OCI-LY3 (cell line): ENCODE data around the gene BCL11A.

ENCODE experiments used
- H2AFZ ChIP-seq: fragments of 200-600, 300-600 bp; shearing (Covaris generic); 2 replicates; pipeline ENCODE4 v1.6.0; 2014; ENCODE audit warnings: antibody characterized with exemption, low read depth, low read length
- H3K27ac ChIP-seq: fragments of 200-600, 300-600 bp; sonication (generic); 2 replicates; pipeline ENCODE4 v1.5.1; 2014; ENCODE audit warnings: mild to moderate bottlenecking, low read length, moderate library complexity, mixed read lengths
- H3K27me3 ChIP-seq: fragments of 200-600, 300-600 bp; sonication (generic); 2 replicates; pipeline ENCODE4 v1.6.1; 2014; ENCODE audit warnings: low read depth, low read length, mixed read lengths
- H3K36me3 ChIP-seq: fragments of 200-600, 300-600 bp; sonication (generic); replicated peaks from 2 replicates; pipeline ENCODE3; 2014; ENCODE audit warnings: low read depth, low read length, mixed read lengths
- H3K4me1 ChIP-seq: fragments of 300-600, 200-600 bp; sonication (generic); 2 replicates; pipeline ENCODE4 v1.6.1; 2014; ENCODE audit warnings: low read length, mixed read lengths
- H3K4me2 ChIP-seq: fragments of 200-600, 300-600 bp; sonication (generic); 2 replicates; pipeline ENCODE4 v1.6.1; 2014; ENCODE audit warnings: low read length, mixed read lengths
- H3K4me3 ChIP-seq: fragments of 300-600, 200-600 bp; sonication (generic); 2 replicates; pipeline ENCODE4 v1.5.1; 2014; ENCODE audit warnings: antibody characterized with exemption, mild to moderate bottlenecking, low read length, moderate library complexity
- H3K79me2 ChIP-seq: fragments of 300-600, 200-600 bp; shearing (Covaris generic); 2 replicates; pipeline ENCODE4 v1.6.1; 2014; ENCODE audit warnings: mild to moderate bottlenecking, low read length, mixed read lengths
- H3K9ac ChIP-seq: fragments of 300-600, 200-600 bp; shearing (Covaris generic); 2 replicates; pipeline ENCODE4 v1.6.0; 2014; ENCODE audit warnings: mild to moderate bottlenecking, low read length, moderate library complexity
- H3K9me3 ChIP-seq: fragments of 200-600, 300-600 bp; shearing (Covaris generic); 2 replicates; pipeline ENCODE4 v1.6.1; 2014; ENCODE audit warnings: low read length, mixed read lengths; ENCODE audit not compliant: insufficient read depth
- H4K20me1 ChIP-seq: fragments of 200-600, 300-600 bp; sonication (generic); 2 replicates; pipeline ENCODE4 v1.6.1; 2016; ENCODE audit warnings: low read length, mixed read lengths; ENCODE audit not compliant: insufficient read depth
- CTCF ChIP-seq: fragments of 200-600, 300-600 bp; sonication (generic); IDR thresholded peaks from 2 replicates; pipeline ENCODE4 v1.5.1; 2014; ENCODE audit warnings: antibody characterized with exemption, low read length, low read depth
- EZH2phosphoT487 ChIP-seq: fragments of 200-600 bp; shearing (Covaris generic); IDR thresholded peaks from 2 replicates; pipeline ENCODE4 v1.6.1; 2018; ENCODE audit warnings: antibody characterized with exemption, mixed run types, low read depth

Gene BCL11A

GRCh38 chr2:60527762-60528161, 25.7 kb downstream of the BCL11A start:
- Histone ChIP-seq H2AFZ (no peak overlapping the region), H3K9ac (no peak overlapping the region), H3K36me3 (peaks cover 78% of the 10 kb centered on the region), H3K79me2 (peaks cover 100% of the 10 kb centered on the region), H4K20me1 (peaks cover 98% of the 10 kb centered on the region), H3K27ac (no peak overlapping the region), H3K27me3 (no peaks in the 10 kb centered on the region), H3K4me2 (no peak overlapping the region), H3K4me3 (no peak overlapping the region), H3K9me3 (no peaks in the 10 kb centered on the region), H3K4me1 (peaks cover 90% of the 10 kb centered on the region)
- no peak for TF ChIP-seq EZH2phosphoT487
- no peak for TF ChIP-seq CTCF

GRCh38 chr2:60526623-60527022, 26.8 kb downstream of the BCL11A start:
- no peaks in the 10 kb centered on the region for H3K9me3 ChIP-seq
- no peak overlapping the region for H2AFZ ChIP-seq
- H3K9ac ChIP-seq = no peak overlapping the region
- peaks cover 81% of the 10 kb centered on the region for H3K36me3 ChIP-seq
- H3K4me2 ChIP-seq = no peak overlapping the region
- peaks cover 100% of the 10 kb centered on the region for H3K79me2 ChIP-seq
- H4K20me1 ChIP-seq = peaks cover 98% of the 10 kb centered on the region
- no peaks in the 10 kb centered on the region for H3K27me3 ChIP-seq
- no peak overlapping the region for H3K4me3 ChIP-seq
- H3K4me1 ChIP-seq = peaks cover 90% of the 10 kb centered on the region
- TF ChIP-seq CTCF (no peak), EZH2phosphoT487 (no peak)
- H3K27ac ChIP-seq = no peak overlapping the region

- Histone ChIP-seq H3K27me3 (no peaks in the 10 kb centered on the region), H2AFZ (no peak overlapping the region), H3K9me3 (no peaks in the 10 kb centered on the region), H3K4me3 (no peak overlapping the region), H3K4me2 (no peak overlapping the region), H3K36me3 (peaks cover 85% of the 10 kb centered on the region), H3K4me1 (peaks cover 92% of the 10 kb centered on the region), H3K27ac (no peak overlapping the region), H3K79me2 (peaks cover 100% of the 10 kb centered on the region), H3K9ac (no peak overlapping the region), H4K20me1 (peaks cover 100% of the 10 kb centered on the region)
- TF ChIP-seq CTCF (no peak), EZH2phosphoT487 (no peak)
Measured at GRCh38 chr2:60525899-60526298, 27.6 kb downstream of the BCL11A start.

GRCh38 chr2:60524874-60525273, 28.6 kb downstream of the BCL11A start:
- no peak overlapping the region for H3K4me2 ChIP-seq
- H3K36me3 ChIP-seq = peaks cover 92% of the 10 kb centered on the region
- H3K27me3 ChIP-seq = no peaks in the 10 kb centered on the region
- H3K4me3 ChIP-seq = no peak overlapping the region
- H3K4me1 ChIP-seq = peaks cover 92% of the 10 kb centered on the region
- H4K20me1 ChIP-seq = peaks cover 100% of the 10 kb centered on the region
- TF ChIP-seq CTCF (no peak), EZH2phosphoT487 (no peak)
- no peaks in the 10 kb centered on the region for H3K9me3 ChIP-seq
- peaks cover 100% of the 10 kb centered on the region for H3K79me2 ChIP-seq
- H3K27ac ChIP-seq = no peak overlapping the region
- no peak overlapping the region for H2AFZ ChIP-seq
- H3K9ac ChIP-seq = no peak overlapping the region
